Epithelial cell of proximal tubule (primary cell): Measurements from ENCODE around the gene SEC16B. TPM values are rescaled to one million over a fixed set of nuclear protein-coding genes. Genes with fewer than 3 reads are reported as not detected.

Experiments used
- DNase-seq: peaks from one replicate; pipeline ENCODE4 v3.0.0-alpha.2; 2011; ENCODE audit warnings: low read depth
- H3K4me3 ChIP-seq: 2 replicates; pipeline ENCODE4 v1.5.1; 2011; ENCODE audit warnings: low read depth, mild to moderate bottlenecking, low read length
- CTCF ChIP-seq: conservative IDR thresholded peaks from 2 replicates; pipeline ENCODE4 v1.5.1; 2012; ENCODE audit warnings: low read depth, mild to moderate bottlenecking, low read length
- total RNA-seq: library from RNA; depleted of rRNA; stranded (reverse); fragments of >200 nt; gene quantifications from 2 replicates; pipeline ENCODE4 v1.2.3, GENCODE V29; 2015

SEC16B gene
- total RNA-seq, 1 donor from 2014 or later = 0.17 TPM

DNA sequence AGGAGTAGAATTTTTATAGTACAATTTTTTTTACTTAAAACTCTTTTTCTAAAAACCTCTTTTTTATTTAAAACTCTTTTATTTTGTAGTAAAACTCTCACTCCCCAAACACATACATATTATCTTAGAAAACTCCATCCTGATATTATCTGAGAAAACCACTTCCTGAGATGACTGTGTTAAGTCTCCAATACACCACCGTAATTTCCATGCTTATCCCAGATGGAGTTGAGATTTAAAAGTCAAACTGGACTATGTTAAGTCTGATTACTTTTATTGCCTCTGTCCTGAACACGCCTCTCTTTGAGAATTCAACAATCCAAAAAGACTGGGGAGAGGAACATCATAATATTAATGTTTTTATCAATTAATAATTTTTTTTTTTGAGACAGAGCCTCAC lies 3.7 kb downstream of the SEC16B start:
- no peak for TF ChIP-seq CTCF
- no peak for DNase-seq
- H3K4me3 ChIP-seq = no peak overlapping the region

DNA sequence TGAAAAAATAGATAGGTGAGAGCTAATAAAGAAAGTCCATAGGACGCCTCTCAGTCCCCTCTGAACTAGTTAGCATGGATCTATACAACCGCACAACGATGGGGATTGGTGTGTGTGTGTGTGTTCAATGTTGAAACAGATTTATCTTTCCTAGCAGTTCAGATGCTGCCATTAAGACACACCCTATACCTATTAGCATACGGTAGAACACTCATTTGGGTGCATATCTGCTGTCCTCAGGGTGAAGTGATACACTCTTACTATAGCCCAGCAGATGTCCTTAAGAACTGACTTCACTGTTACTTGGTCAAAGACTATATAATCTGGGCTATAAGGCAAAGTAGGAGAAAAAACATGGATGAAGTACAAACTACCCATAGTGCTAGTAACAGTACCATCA lies 4.6 kb downstream of the SEC16B start:
- DNase-seq = no peak
- TF ChIP-seq CTCF = no peak
- H3K4me3 ChIP-seq = no peak overlapping the region

- no peak overlapping the region for H3K4me3 ChIP-seq
- no peak for TF ChIP-seq CTCF
- no peak for DNase-seq
Observed at GRCh38 chr1:177964336-177964735, 5.5 kb downstream of the SEC16B start.

- H3K4me3 ChIP-seq = no peak overlapping the region
- no peak for TF ChIP-seq CTCF
- no peak for DNase-seq
Observed at GRCh38 chr1:177960939-177961622, 8.8 kb downstream of the SEC16B start.

DNA sequence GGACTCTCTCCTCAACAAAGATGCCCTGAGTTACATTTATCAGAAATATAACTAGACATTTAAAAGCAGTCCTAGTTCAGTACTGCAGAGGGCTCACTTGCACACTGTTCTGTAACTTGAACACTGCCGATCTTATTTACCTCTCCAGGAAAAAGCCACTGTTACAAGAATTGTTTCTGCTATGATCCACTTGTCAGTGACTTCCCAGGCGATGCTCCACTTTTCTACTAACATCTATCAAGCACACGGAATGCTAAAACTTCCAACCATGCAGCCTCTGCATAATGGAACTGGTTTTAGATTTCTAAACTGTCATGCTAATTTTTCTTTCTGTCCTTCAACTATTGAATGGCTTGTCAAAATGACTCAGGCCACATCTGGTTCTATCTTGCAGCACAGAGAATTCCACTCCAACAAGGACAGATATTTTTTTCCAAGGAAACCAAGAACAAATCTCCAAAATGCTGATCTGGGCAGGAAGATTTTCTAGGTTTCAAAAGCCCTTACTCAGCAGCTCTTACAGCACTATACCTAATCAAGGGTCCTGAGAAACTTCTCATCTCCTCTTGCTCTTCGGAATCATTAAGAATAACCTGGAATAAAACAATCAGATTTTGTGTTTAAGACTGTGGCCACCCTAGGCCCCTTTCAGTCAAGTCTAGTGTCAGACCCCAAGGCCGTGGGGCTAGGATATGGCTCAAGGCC lies 9.9 kb downstream of the SEC16B start:
- DNase-seq = no peak
- H3K4me3 ChIP-seq = no peak overlapping the region

DNA sequence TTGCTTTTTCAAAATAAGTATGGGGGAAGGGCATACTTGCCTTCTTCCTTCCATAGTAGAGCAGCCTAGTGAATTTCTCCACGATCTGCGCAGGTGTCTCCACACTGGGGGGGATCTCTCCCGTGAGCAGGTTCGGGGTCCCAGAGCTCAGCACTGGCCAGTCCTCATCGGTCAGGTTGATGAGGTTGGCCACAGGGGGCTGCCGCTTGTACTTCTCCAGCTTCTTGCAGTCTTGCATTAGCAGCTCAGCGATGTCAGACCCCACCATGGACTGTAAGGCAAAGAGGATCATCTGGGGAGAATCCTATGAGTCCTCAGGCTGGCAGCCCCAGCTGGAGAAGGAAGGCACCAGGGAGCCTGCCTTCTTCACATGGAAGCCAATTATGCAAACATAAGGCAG lies 11.8 kb downstream of the SEC16B start:
- no peak for DNase-seq
- TF ChIP-seq CTCF = no peak
- no peak overlapping the region for H3K4me3 ChIP-seq

More for the DNA sequence above, 9.9 kb downstream of the SEC16B start:
- peak; percentile 59 for TF ChIP-seq CTCF

GRCh38 chr1:177954076-177954475 lies 15.8 kb downstream of the SEC16B start:
- TF ChIP-seq CTCF = no peak
- H3K4me3 ChIP-seq = no peak overlapping the region
- DNase-seq = no peak
